K562 (cell line): ENCODE measurements around the gene LRRC26. TPM values are rescaled to one million over a fixed set of nuclear protein-coding genes. Genes with fewer than 3 reads are reported as not detected.
A peak's percentile ranks its signal among the peaks of the same experiment; 100 is the strongest.

ENCODE experiments used
- ARNT ChIP-seq, 2 experiments: fragments of 450-650 bp; IDR thresholded peaks; 2 replicates each; pipeline ENCODE4 v1.6.1; 2016; ENCODE audit warnings: mild to moderate bottlenecking in 1 of 2
- CEBPG ChIP-seq, 3 experiments: fragments of 200-800 bp in 1 of 3; sonication (Bioruptor generic) in 1 of 3; sonication (generic) in 1 of 3; formaldehyde crosslinking in 1 of 3; IDR thresholded peaks in 2 of 3; conservative IDR thresholded peaks in 1 of 3; 2 replicates each; pipeline versions ENCODE4 v1.6.1 to v1.8.0; 2016 to 2022; ENCODE audit warnings: missing compliant biosample characterization in 2 of 3, missing genetic modification characterization in 2 of 3, mild to moderate bottlenecking in 1 of 3, missing genetic modification reagents in 1 of 3
- FOXJ3 ChIP-seq: sonication (generic); formaldehyde crosslinking; IDR thresholded peaks from 2 replicates; pipeline ENCODE4 v1.4.0; 2020; ENCODE audit warnings: mild to moderate bottlenecking, missing genetic modification reagents
- JUN ChIP-seq, 2 experiments: sonication (generic) in 1 of 2; formaldehyde crosslinking in 1 of 2; IDR thresholded peaks; 2 replicates each; pipeline versions ENCODE4 v1.6.1 to v1.8.0; 2012 to 2022; ENCODE audit warnings: borderline replicate concordance in 2 of 2, mild to moderate bottlenecking in 2 of 2, improper control_type of control experiment in 1 of 2, low read depth in 1 of 2, low read length in 1 of 2, missing genetic modification reagents in 1 of 2
- JUNB ChIP-seq: fragments of 450-650 bp; formaldehyde crosslinking; conservative IDR thresholded peaks from 2 replicates; pipeline ENCODE4 v1.4.0; 2020; ENCODE audit warnings: mild to moderate bottlenecking
- MCM3 ChIP-seq: fragments of 450-650 bp; IDR thresholded peaks from 2 replicates; pipeline ENCODE4 v1.6.1; 2016
- MCM5 ChIP-seq: fragments of 450-650 bp; IDR thresholded peaks from 2 replicates; pipeline ENCODE4 v1.6.1; 2016; ENCODE audit warnings: low read depth
- NFIC ChIP-seq: fragments of 450-650 bp; IDR thresholded peaks from 2 replicates; pipeline ENCODE4 v1.6.1; 2017; ENCODE audit warnings: mild to moderate bottlenecking, inconsistent platforms
- RBM17 ChIP-seq: fragments of 200-400 bp; formaldehyde crosslinking; IDR thresholded peaks from 2 replicates; pipeline ENCODE4 v1.6.1; 2017; ENCODE audit warnings: low read depth, mild to moderate bottlenecking, low read length, borderline replicate concordance
- polyA plus RNA-seq, 8 experiments: library from polyadenylated mRNA; depleted of rRNA in 4 of 8; stranded (reverse) in 5 of 8; unstranded in 3 of 8; fragments of >200 nt; fragmentation: Nextera tagmentation in 2 of 8; fragmentation: Illumina TruSeq in 1 of 8; extraction: Ambion mirVana in 2 of 8; extraction: Trizol in 1 of 8; gene quantifications; 2 replicates each; pipeline versions ENCODE4 v1.2.1 to v1.2.3, GENCODE V29; 2011 to 2014; ENCODE audit warnings: inconsistent platforms in 1 of 8, missing spikeins in 1 of 8
- total RNA-seq, 7 experiments: library from RNA; depleted of rRNA in 6 of 7; stranded (reverse); fragments of >200 nt in 6 of 7; fragmentation: Illumina TruSeq in 2 of 7; extraction: Trizol in 2 of 7; gene quantifications; 2 replicates each; pipeline versions ENCODE4 v1.2.1 to v1.2.3, GENCODE V29; 2011 to 2021; ENCODE audit warnings: low replicate concordance in 1 of 7
- TF ChIP-seq, protein P1 (sequence below), 2 experiments: fragments of 450-650 bp; IDR thresholded peaks; 2 replicates each; pipeline ENCODE4 v1.6.1; 2016; ENCODE audit warnings: mild to moderate bottlenecking in 2 of 2, borderline replicate concordance in 1 of 2, low read depth in 1 of 2, moderate library complexity in 1 of 2
- TF ChIP-seq, protein P2 (sequence below): fragments of 450-650 bp; IDR thresholded peaks from 2 replicates; pipeline ENCODE4 v1.6.1; 2018; ENCODE audit not compliant: partially characterized antibody
- TF ChIP-seq, protein P3 (sequence below): conservative IDR thresholded peaks from 2 replicates; pipeline ENCODE4 v1.6.1; 2011; ENCODE audit warnings: low read depth, mild to moderate bottlenecking, low read length; ENCODE audit not compliant: control insufficient read depth

Gene LRRC26
- total and polyA plus RNA-seq, 9 of the 15 experiments (the other 6 are each of a cell fraction or from before 2014, with no cell fraction given) = not detected

- TF ChIP-seq, protein P1, sequence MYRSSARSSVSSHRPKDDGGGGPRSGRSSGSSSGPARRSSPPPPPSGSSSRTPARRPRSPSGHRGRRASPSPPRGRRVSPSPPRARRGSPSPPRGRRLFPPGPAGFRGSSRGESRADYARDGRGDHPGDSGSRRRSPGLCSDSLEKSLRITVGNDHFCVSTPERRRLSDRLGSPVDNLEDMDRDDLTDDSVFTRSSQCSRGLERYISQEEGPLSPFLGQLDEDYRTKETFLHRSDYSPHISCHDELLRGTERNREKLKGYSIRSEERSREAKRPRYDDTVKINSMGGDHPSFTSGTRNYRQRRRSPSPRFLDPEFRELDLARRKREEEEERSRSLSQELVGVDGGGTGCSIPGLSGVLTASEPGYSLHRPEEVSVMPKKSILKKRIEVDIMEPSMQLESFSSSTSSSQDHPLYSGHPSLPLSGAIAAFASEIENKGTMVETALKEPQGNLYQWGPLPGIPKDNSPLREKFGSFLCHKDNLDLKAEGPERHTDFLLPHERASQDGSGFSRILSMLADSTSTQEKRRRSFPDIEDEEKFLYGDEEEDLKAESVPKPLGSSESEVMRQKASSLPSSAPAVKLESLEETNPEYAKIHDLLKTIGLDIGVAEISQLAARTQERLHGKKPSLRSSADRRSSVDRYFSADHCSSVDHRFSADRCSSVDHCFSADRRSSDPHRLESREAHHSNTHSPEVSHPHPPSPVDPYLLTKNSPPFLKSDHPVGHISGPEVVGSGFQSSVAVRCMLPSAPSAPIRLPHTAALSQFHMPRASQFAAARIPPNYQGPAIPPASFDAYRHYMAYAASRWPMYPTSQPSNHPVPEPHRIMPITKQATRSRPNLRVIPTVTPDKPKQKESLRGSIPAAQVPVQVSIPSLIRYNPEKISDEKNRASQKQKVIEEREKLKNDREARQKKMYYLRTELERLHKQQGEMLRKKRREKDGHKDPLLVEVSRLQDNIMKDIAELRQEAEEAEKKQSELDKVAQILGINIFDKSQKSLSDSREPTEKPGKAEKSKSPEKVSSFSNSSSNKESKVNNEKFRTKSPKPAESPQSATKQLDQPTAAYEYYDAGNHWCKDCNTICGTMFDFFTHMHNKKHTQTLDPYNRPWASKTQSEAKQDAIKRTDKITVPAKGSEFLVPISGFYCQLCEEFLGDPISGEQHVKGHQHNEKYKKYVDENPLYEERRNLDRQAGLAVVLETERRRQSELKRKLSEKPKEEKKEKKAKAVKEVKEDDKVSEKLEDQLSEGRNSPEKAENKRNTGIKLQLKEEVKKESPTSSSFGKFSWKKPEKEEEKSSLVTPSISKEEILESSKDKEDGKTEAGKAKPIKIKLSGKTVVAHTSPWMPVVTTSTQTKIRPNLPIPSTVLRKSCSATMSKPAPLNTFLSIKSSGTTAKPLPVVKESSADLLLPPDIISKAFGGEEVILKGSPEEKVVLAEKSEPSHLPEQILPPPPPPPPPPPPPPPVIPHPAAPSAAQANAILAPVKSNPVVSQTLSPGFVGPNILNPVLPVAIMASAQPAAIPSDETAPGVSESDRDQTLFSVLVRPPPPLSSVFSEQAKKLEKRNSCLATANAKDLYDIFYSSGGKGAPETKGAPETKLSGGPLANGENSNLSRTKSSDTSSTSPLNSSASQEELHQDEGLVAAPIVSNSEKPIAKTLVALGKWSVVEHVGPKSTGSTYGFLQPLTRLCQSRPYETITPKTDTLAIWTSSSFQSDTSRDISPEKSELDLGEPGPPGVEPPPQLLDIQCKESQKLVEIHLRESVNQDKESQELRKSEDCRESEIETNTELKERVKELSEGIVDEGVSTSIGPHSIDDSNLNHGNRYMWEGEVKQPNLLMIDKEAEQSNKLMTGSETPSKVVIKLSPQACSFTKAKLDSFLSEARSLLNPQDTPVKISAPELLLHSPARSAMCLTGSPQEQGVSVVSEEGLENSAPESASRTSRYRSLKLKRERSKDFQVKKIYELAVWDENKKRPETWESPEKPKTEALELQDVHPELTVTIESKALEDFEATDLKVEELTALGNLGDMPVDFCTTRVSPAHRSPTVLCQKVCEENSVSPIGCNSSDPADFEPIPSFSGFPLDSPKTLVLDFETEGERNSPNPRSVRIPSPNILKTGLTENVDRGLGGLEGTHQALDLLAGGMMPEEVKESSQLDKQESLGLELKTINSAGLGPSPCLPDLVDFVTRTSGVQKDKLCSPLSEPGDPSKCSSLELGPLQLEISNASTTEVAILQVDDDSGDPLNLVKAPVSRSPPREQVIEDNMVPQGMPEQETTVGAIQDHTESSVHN (IDR thresholded peaks at IDR 0.05; ENCODE audit: borderline replicate concordance in 1 of 2, low read depth in 1 of 2) = no peak
- TF ChIP-seq NFIC = no peak
- TF ChIP-seq, protein P2, sequence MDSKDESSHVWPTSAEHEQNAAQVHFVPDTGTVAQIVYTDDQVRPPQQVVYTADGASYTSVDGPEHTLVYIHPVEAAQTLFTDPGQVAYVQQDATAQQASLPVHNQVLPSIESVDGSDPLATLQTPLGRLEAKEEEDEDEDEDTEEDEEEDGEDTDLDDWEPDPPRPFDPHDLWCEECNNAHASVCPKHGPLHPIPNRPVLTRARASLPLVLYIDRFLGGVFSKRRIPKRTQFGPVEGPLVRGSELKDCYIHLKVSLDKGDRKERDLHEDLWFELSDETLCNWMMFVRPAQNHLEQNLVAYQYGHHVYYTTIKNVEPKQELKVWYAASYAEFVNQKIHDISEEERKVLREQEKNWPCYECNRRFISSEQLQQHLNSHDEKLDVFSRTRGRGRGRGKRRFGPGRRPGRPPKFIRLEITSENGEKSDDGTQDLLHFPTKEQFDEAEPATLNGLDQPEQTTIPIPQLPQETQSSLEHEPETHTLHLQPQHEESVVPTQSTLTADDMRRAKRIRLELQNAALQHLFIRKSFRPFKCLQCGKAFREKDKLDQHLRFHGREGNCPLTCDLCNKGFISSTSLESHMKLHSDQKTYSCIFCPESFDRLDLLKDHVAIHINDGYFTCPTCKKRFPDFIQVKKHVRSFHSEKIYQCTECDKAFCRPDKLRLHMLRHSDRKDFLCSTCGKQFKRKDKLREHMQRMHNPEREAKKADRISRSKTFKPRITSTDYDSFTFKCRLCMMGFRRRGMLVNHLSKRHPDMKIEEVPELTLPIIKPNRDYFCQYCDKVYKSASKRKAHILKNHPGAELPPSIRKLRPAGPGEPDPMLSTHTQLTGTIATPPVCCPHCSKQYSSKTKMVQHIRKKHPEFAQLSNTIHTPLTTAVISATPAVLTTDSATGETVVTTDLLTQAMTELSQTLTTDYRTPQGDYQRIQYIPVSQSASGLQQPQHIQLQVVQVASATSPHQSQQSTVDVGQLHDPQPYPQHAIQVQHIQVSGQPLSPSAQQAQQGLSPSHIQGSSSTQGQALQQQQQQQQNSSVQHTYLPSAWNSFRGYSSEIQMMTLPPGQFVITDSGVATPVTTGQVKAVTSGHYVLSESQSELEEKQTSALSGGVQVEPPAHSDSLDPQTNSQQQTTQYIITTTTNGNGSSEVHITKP = no peak
- TF ChIP-seq JUN (IDR thresholded peaks at IDR 0.05; ENCODE audit: borderline replicate concordance, low read depth, low read length) = no peak
- no peak for TF ChIP-seq JUN (CRISPR knock-in tag; IDR thresholded peaks at IDR 0.05; ENCODE audit: borderline replicate concordance)
- TF ChIP-seq MCM3 = no peak
- 0 out of 4 replicates have a peak, but pooled peaks of 1 of the 2 experiments have one; percentile 71 for TF ChIP-seq ARNT (IDR thresholded peaks at IDR 0.05)
- TF ChIP-seq, protein P3, sequence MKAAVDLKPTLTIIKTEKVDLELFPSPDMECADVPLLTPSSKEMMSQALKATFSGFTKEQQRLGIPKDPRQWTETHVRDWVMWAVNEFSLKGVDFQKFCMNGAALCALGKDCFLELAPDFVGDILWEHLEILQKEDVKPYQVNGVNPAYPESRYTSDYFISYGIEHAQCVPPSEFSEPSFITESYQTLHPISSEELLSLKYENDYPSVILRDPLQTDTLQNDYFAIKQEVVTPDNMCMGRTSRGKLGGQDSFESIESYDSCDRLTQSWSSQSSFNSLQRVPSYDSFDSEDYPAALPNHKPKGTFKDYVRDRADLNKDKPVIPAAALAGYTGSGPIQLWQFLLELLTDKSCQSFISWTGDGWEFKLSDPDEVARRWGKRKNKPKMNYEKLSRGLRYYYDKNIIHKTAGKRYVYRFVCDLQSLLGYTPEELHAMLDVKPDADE = no peak
- TF ChIP-seq FOXJ3 (CRISPR knock-in tag) = no peak
- TF ChIP-seq RBM17 = no peak
- TF ChIP-seq JUNB = no peak
- TF ChIP-seq MCM5 = no peak
- no peak for TF ChIP-seq CEBPG (CRISPR knock-in tag; IDR thresholded peaks at IDR 0.05)
- no peak for TF ChIP-seq CEBPG (tag; conservative IDR thresholded peaks at IDR 0.05 in 1 of 2, IDR thresholded peaks at IDR 0.05 in 1 of 2)
These were observed 42.3 kb downstream of the LRRC26 start (continued) for GRCh38 chr9:137127301-137128157.
